ENCODE results near the gene MGAT5B. TPM values are rescaled to one million over a fixed set of nuclear protein-coding genes. Genes with fewer than 3 reads are reported as not detected.

MGAT5B gene
- total and polyA plus RNA-seq, 2 donors (not counting 1 experiment from before 2014, with no cell fraction given) = 0.15 to 37.8 TPM

DNA sequence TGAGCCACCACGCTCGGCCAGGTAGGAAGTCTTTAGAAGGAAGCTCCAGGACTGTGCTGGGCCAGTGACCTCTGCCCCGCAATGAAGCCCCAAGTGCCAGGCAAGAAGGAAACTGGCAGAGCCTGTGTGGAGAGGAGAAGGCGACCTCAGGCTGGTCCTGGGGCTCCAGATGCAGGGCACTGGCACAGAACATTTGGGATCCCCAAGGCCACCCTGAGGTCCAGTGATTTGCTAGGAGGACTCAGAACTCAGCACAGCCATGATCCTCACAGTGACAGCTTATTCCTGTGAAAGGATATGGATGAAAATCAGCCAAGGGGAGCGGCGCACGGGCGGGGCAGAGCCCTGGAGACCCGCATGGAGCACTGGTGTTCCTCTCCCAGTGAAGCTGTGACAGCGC lies 24.1 kb downstream of the MGAT5B start:
- Mint-ChIP-seq H3K4me3 (no peak overlapping the region), H3K4me1 (no peaks in the 10 kb centered on the region), H3K27ac (no peak overlapping the region), H3K27me3 (peaks cover 10% of the 10 kb centered on the region), H3K9me3 (ENCODE audit: insufficient read depth) (no peaks in the 10 kb centered on the region)
- ChIA-PET CTCF (interaction anchor here (1.4 kb wide), 1 partner anchor 164 kb away, joined by 3 read pairs; no protein-coding TSS in a partner anchor), POLR2A (no interaction called here)
- ATAC-seq (ENCODE audit: low read depth) (no peak), DNase-seq (no peak)
- WGBS (ENCODE audit: insufficient coverage) = 96% methylated on average over 10 of the region's 10 CpGs
- peaks cover 0 to 12% (median 0%) of the 10 kb centered on the region in 3 donors for H3K9me3 ChIP-seq (ENCODE audit: control extremely low read depth in 1 of 3, control insufficient read depth in 2 of 3, insufficient read depth in 1 of 3, low read length in 2 of 3)
- H3K4me2 ChIP-seq (replicated peaks; ENCODE audit: low read depth, low read length, poor library complexity, severe bottlenecking) = no peak overlapping the region
- H3K4me1 ChIP-seq (ENCODE audit: control insufficient read depth in 2 of 2, insufficient read depth in 2 of 2, low read length in 2 of 2) = no peaks in the 10 kb centered on the region
- H3K4me3 ChIP-seq (ENCODE audit: control extremely low read depth in 1 of 5, extremely low read depth in 1 of 5, insufficient read depth in 1 of 5, low read depth in 2 of 5, low read length in 4 of 5) = no peak overlapping the region
- no peak overlapping the region for H3K27ac ChIP-seq (ENCODE audit: low read length in 2 of 2)
- no peaks in the 10 kb centered on the region for H3K27me3 ChIP-seq (replicated peaks in 1 of 4; ENCODE audit: control extremely low read depth in 1 of 4, control insufficient read depth in 3 of 4, insufficient read depth in 4 of 4, low read length in 3 of 4)
- no peaks in the 10 kb centered on the region for H3K79me2 ChIP-seq (ENCODE audit: control insufficient read depth, insufficient read depth, low read length)
- H3K36me3 ChIP-seq (replicated peaks in 1 of 2; ENCODE audit: control extremely low read depth in 1 of 2, control insufficient read depth in 1 of 2, extremely low read depth in 1 of 2, insufficient read depth in 2 of 2, low read length in 1 of 2) = no peaks in the 10 kb centered on the region
- TF ChIP-seq, protein P1, sequence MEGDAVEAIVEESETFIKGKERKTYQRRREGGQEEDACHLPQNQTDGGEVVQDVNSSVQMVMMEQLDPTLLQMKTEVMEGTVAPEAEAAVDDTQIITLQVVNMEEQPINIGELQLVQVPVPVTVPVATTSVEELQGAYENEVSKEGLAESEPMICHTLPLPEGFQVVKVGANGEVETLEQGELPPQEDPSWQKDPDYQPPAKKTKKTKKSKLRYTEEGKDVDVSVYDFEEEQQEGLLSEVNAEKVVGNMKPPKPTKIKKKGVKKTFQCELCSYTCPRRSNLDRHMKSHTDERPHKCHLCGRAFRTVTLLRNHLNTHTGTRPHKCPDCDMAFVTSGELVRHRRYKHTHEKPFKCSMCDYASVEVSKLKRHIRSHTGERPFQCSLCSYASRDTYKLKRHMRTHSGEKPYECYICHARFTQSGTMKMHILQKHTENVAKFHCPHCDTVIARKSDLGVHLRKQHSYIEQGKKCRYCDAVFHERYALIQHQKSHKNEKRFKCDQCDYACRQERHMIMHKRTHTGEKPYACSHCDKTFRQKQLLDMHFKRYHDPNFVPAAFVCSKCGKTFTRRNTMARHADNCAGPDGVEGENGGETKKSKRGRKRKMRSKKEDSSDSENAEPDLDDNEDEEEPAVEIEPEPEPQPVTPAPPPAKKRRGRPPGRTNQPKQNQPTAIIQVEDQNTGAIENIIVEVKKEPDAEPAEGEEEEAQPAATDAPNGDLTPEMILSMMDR (IDR thresholded peaks at IDR 0.05) = no peak
- no peak for TF ChIP-seq EZH2 (IDR thresholded peaks at IDR 0.05; ENCODE audit: borderline replicate concordance, insufficient read depth, low read depth, low read length, poor library complexity, severe bottlenecking)
- H2AFZ ChIP-seq (ENCODE audit: insufficient read depth, low read depth, low read length, poor library complexity, severe bottlenecking) = no peak overlapping the region
- intact Hi-C loops (cut with micrococcal nuclease) = no loop called here
- H4K20me1 ChIP-seq (ENCODE audit: control insufficient read depth, insufficient read depth, low read length, poor library complexity, severe bottlenecking) = no peaks in the 10 kb centered on the region
- H3K9ac ChIP-seq (ENCODE audit: low read length) = no peak overlapping the region

DNA sequence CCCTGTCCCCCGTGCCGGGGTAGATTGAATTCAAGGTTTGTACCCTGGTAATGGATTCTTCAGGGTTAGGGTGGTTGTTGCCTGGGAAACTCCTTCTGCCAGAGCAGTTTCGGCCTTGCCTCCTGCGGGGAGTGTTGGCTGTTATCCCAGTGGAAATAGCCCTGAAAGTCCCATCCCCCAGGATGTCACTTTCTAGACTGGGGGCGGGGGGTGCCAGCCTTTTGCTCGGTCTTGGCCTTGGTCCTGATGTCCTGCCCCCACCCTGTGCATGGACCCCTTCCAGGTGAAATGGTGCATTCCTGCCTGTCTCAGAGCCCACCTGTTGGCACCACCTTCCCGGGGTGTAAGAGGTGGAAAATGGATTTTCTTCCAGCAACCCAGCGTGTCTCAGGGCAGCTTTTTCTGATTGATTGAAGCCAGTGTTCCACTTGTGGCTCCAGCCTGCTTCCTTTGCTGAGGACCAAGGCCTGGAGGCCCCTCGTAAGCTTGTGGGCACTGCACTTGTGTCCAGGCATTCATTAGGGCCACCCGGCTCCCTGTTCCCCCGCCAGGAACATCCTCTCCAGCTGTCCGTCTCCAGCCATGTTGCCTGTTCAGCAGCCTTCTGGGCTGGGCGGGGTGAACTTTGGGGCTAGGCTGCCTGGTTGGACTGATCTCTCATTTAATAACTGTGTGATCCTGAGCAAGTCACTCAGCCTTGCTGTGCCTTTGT lies 25.6 kb downstream of the MGAT5B start:
- Histone ChIP-seq H2AFZ (ENCODE audit: insufficient read depth, low read depth, low read length, poor library complexity, severe bottlenecking) (no peak overlapping the region), H3K9me3 (ENCODE audit: control extremely low read depth in 1 of 3, control insufficient read depth in 2 of 3, insufficient read depth in 1 of 3, low read length in 2 of 3) (peaks cover 0 to 12% (median 0%) of the 10 kb centered on the region in 3 donors), H3K27ac (ENCODE audit: low read length in 2 of 2) (no peak overlapping the region), H3K36me3 (replicated peaks in 1 of 2; ENCODE audit: control extremely low read depth in 1 of 2, control insufficient read depth in 1 of 2, extremely low read depth in 1 of 2, insufficient read depth in 2 of 2, low read length in 1 of 2) (no peaks in the 10 kb centered on the region), H3K4me2 (replicated peaks; ENCODE audit: low read depth, low read length, poor library complexity, severe bottlenecking) (no peak overlapping the region), H3K27me3 (replicated peaks in 1 of 4; ENCODE audit: control extremely low read depth in 1 of 4, control insufficient read depth in 3 of 4, insufficient read depth in 4 of 4, low read length in 3 of 4) (no peaks in the 10 kb centered on the region), H3K4me1 (ENCODE audit: control insufficient read depth in 2 of 2, insufficient read depth in 2 of 2, low read length in 2 of 2) (no peaks in the 10 kb centered on the region), H3K4me3 (ENCODE audit: control extremely low read depth in 1 of 5, extremely low read depth in 1 of 5, insufficient read depth in 1 of 5, low read depth in 2 of 5, low read length in 4 of 5) (no peak overlapping the region), H3K79me2 (ENCODE audit: control insufficient read depth, insufficient read depth, low read length) (no peaks in the 10 kb centered on the region), H3K9ac (ENCODE audit: low read length) (no peak overlapping the region), H4K20me1 (ENCODE audit: control insufficient read depth, insufficient read depth, low read length, poor library complexity, severe bottlenecking) (no peaks in the 10 kb centered on the region)
- DNase-seq = no peak
- no peak overlapping the region for H3K4me3 Mint-ChIP-seq
- peaks cover 4% of the 10 kb centered on the region for H3K27me3 Mint-ChIP-seq
- POLR2A ChIA-PET = no interaction called here
- no peak overlapping the region for H3K27ac Mint-ChIP-seq
- no peaks in the 10 kb centered on the region for H3K4me1 Mint-ChIP-seq
- TF ChIP-seq EZH2 (IDR thresholded peaks at IDR 0.05; ENCODE audit: borderline replicate concordance, insufficient read depth, low read depth, low read length, poor library complexity, severe bottlenecking) = no peak
- TF ChIP-seq, protein P1 (IDR thresholded peaks at IDR 0.05) = no peak
- WGBS (ENCODE audit: insufficient coverage) = 85% methylated on average over 13 of the region's 13 CpGs
- intact Hi-C loops (cut with micrococcal nuclease) = no loop called here
- no peaks in the 10 kb centered on the region for H3K9me3 Mint-ChIP-seq (ENCODE audit: insufficient read depth)
- CTCF ChIA-PET = interaction anchor here (0.7 kb wide), 1 partner anchor 9 kb away, joined by 3 read pairs; no protein-coding TSS in a partner anchor
- ATAC-seq (ENCODE audit: low read depth) = no peak

Measured in B cell (primary cell).